Heart left ventricle (tissue), 16 donors: ENCODE results near the gene GATA3. TPM values are rescaled to one million over a fixed set of nuclear protein-coding genes. Genes with fewer than 3 reads are reported as not detected.
A peak's percentile ranks its signal among the peaks of the same experiment; 100 is the strongest.

Source experiments
- ATAC-seq, 4 donors: fragments of 200-7000 bp; cut with Tn5 transposase; one replicate each; pipeline ENCODE4 v1.9.1; 2020 to 2022; ENCODE audit warnings: moderate library complexity in 4 of 4, mild to moderate bottlenecking in 3 of 4, moderate number of reproducible peaks in 1 of 4
- DNase-seq, 5 donors: peaks; one replicate each; pipeline ENCODE4 v3.0.0-alpha.2; 2020
- H3K27ac ChIP-seq, 12 donors: fragments of 200-600 bp; sonication (generic) in 4 of 12; one replicate each; pipeline versions ENCODE4 v1.5.0 to v1.8.0; 2016 to 2022; ENCODE audit warnings: mild to moderate bottlenecking in 2 of 12
- H3K27me3 ChIP-seq, 9 donors: fragments of 200-600 bp; sonication (generic) in 2 of 9; one replicate each; pipeline versions ENCODE4 v1.5.1 to v1.8.0; 2016 to 2022; ENCODE audit warnings: mild to moderate bottlenecking in 3 of 9
- H3K36me3 ChIP-seq, 9 donors: fragments of 200-600 bp; sonication (generic) in 2 of 9; one replicate each; pipeline versions ENCODE4 v1.5.0 to v1.8.0; 2018 to 2022; ENCODE audit warnings: mild to moderate bottlenecking in 2 of 9
- H3K4me1 ChIP-seq, 12 donors: fragments of 200-600 bp; sonication (generic) in 4 of 12; one replicate each; pipeline versions ENCODE4 v1.5.0 to v1.8.0; 2016 to 2022; ENCODE audit warnings: mild to moderate bottlenecking in 3 of 12
- H3K4me3 ChIP-seq, 12 donors: fragments of 200-600 bp; sonication (generic) in 4 of 12; one replicate each; pipeline versions ENCODE4 v1.5.0 to v1.8.0; 2017 to 2022; ENCODE audit warnings: mild to moderate bottlenecking in 9 of 12, moderate library complexity in 4 of 12
- H3K9me3 ChIP-seq, 12 donors: fragments of 200-600 bp; sonication (generic) in 4 of 12; one replicate each; pipeline versions ENCODE4 v1.5.0 to v1.8.0; 2016 to 2022; ENCODE audit warnings: mild to moderate bottlenecking in 1 of 12
- POLR2A ChIP-seq, 2 donors: fragments of 450-650 bp; IDR thresholded peaks; one replicate each; pipeline ENCODE4 v1.6.1; 2017; ENCODE audit warnings: antibody characterized with exemption in 2 of 2, mild to moderate bottlenecking in 2 of 2, moderate library complexity in 2 of 2
- WGBS, 4 donors: extraction: QIAGEN DNeasy Blood & Tissue Kit in 2 of 4; methylation state at CpG; one replicate each; pipeline versions ENCODE4 v1.1.5 to v1.1.7; 2013 to 2018; 5-methylcytosine and 5-hydroxymethylcytosine counted together
- intact Hi-C, 10 donors: fragments of 100-400 bp; cut with DNase I; formaldehyde crosslinking; loops; one replicate each; pipeline versions ENCODE4 v1.11.1 to v1.14.2; 2022
- polyA plus RNA-seq, 2 donors: library from polyadenylated mRNA; stranded (reverse); fragments of 200-250 nt; gene quantifications; one replicate each; pipeline ENCODE4 v1.2.3, GENCODE V29; 2013
- total RNA-seq, 9 donors: library from RNA; depleted of rRNA in 2 of 9; stranded (reverse); fragments of >200 nt in 2 of 9; fragmentation: NEBNext Ultra II Directional in 3 of 9; extraction: Animal tissue kit (Norgen Biotek cat#: 25700) in 3 of 9; gene quantifications; one replicate each; pipeline versions ENCODE4 v1.1.0 to v1.2.4, GENCODE V29; 2016 to 2023
- TF ChIP-seq, protein P1 (sequence below), 12 donors: fragments of 200-600 bp; sonication (generic) in 4 of 12; IDR thresholded peaks; one replicate each; pipeline versions ENCODE4 v1.5.0 to v1.8.0; 2018 to 2022; ENCODE audit warnings: antibody characterized with exemption in 12 of 12, mild to moderate bottlenecking in 5 of 12
- donor health status: ischemic (EF 13 %, LVEDD 7.1; RV severe dilation, severe dysfunction).
- donor health status: healthy with polysubstance abuse.
- donor health status: DM: no; HTN: yes; CAD: no.
- donor health status: DM: no; HTN: no; CAD: no.
- donor health status: ischemic (EF 25% LVEDD 6.9; RV normal size, moderate dysfunction).
- donor health status: ischemic (EF 25% LVEDD 5.7; RV mildly dilated, moderate dysfunction).
- donor health status: healthy.
- donor health status: DM: yes; HTN: yes; CAD: no.
- donor health status: ischemic (EF 35%, LVEDD 5.7; RV mildly dilated, moderate dysfunction).
- donor health status: nonischemic (EF 11% LVEDD 7.7; RV severe dilation, severe dysfunction).
- donor health status: DM: yes; HTN: yes; CAD: no.
- donor health status: PGD.
- donor health status: ischemic (EF 29% LVEDD 5.4; RV normal size, mild dysfunction).
- donor health status: nonischemic (EF 23%, LVEDD 6.1; RV moderate dilation, normal function).

Gene GATA3
- total and polyA plus RNA-seq, 11 donors, result 0.71 to 3.4 (median 1.4) TPM

DNA sequence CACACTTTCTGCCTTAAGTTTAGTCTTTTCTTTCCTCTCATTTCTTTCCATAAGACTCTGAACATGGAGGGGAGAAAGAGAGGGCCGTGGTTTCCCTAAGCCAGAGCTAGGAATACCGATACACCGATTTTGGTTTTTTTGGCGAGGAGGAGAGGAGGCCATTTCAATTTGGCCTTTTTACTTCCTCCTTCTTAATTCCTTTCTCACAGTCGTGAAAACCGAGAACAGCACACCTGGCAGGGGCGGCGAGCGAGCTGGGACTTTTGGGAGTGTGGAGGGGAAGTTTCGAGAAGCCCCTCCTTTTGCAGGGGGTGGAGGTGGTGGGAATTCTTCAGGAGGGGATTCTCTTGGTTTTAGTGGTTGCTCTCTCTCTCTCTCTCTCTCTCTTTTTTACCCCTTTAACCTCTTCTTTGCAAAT lies 6.2 kb downstream of the GATA3 start:
- H3K27me3 ChIP-seq, result peaks cover 0 to 87% (median 47%) of the 10 kb centered on the region in 9 donors

DNA sequence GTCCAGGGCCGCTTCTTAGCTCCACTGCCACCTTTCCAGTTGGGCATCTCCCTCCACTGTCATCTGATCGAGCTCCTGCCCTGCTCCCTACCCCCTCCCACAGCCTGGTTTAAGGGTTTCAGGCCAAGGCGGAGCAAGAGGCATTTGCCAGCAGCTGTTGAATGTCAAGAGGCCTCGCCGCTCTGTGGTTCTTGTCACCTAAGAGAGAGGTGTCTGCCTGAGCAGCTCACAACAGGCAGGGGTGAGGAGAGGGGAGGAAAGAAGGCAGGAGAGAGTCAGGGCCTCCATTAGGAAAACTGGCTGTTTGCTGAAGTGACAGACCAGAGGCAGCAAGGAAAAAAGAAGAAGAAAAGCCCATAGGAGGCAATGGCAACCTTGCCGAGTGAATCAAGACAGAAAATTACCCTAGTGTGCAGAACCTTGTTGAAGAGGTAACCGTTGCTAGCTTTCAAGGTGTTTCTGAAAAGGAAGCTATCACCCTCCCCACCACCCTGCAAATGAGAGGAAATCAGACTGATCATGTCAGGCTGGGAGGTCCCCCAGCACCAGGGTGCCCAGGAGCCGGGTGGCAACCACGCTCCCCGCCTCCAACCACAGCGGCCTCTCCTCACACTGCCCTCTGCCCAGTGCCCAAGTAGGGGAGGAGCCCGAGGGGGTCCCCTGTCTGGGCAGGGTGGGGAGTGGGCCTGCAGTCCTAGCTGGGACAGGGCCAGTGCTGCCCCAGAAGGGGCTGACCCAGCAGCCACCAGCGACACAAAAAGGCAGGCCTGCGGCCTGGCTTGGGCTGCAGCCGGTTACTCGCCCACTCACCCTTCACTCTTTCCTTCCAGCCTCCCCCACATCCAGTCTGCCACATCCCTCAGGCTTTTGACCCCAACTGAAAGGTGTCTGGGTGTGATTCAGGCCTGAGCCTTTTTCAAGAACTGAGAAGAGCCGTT lies 7.1 kb downstream of the GATA3 start:
- Histone ChIP-seq H3K36me3 (no peaks in the 10 kb centered on the region), H3K27ac (peak overlapping the region in 1 of 12 donors; percentile 81), H3K4me3 (peak overlapping the region in 1 of 12 donors; percentile 40), H3K9me3 (no peaks in the 10 kb centered on the region), H3K4me1 (peaks cover 0 to 39% (median 2%) of the 10 kb centered on the region in 12 donors), H3K27me3 (peaks cover 0 to 83% (median 38%) of the 10 kb centered on the region in 9 donors)
- no peak for ATAC-seq
- TF ChIP-seq, protein P1, sequence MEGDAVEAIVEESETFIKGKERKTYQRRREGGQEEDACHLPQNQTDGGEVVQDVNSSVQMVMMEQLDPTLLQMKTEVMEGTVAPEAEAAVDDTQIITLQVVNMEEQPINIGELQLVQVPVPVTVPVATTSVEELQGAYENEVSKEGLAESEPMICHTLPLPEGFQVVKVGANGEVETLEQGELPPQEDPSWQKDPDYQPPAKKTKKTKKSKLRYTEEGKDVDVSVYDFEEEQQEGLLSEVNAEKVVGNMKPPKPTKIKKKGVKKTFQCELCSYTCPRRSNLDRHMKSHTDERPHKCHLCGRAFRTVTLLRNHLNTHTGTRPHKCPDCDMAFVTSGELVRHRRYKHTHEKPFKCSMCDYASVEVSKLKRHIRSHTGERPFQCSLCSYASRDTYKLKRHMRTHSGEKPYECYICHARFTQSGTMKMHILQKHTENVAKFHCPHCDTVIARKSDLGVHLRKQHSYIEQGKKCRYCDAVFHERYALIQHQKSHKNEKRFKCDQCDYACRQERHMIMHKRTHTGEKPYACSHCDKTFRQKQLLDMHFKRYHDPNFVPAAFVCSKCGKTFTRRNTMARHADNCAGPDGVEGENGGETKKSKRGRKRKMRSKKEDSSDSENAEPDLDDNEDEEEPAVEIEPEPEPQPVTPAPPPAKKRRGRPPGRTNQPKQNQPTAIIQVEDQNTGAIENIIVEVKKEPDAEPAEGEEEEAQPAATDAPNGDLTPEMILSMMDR (IDR thresholded peaks at IDR 0.05), result no peak
- TF ChIP-seq POLR2A (IDR thresholded peaks at IDR 0.05), result no peak
- 64 to 74% (median 68%) methylated on average over 13 to 17 of the region's 17 CpGs for WGBS, 4 donors
- no peak for DNase-seq
- intact Hi-C loops, result loop anchor here in 1 of 10 donors (10.0 kb wide), 1 partner anchor 313 kb away; no protein-coding TSS in a partner anchor

More for the DNA sequence above, 6.2 kb downstream of the GATA3 start:
- no peak for DNase-seq
- intact Hi-C loops, result loop anchor here in 1 of 10 donors (10.0 kb wide), 1 partner anchor 314 kb away; no protein-coding TSS in a partner anchor
- no peaks in the 10 kb centered on the region for H3K9me3 ChIP-seq
- peaks cover 0 to 43% (median 2%) of the 10 kb centered on the region in 12 donors for H3K4me1 ChIP-seq
- ATAC-seq, result no peak
- TF ChIP-seq, protein P1 (IDR thresholded peaks at IDR 0.05), result no peak
- no peak for TF ChIP-seq POLR2A (IDR thresholded peaks at IDR 0.05)
- 40 to 58% (median 53%) methylated on average over 10 of the region's 10 CpGs for WGBS, 4 donors
- H3K36me3 ChIP-seq, result no peaks in the 10 kb centered on the region
- peak overlapping the region in 1 of 12 donors; percentile 81 for H3K27ac ChIP-seq
- peak overlapping the region in 1 of 12 donors; percentile 40 for H3K4me3 ChIP-seq

DNA sequence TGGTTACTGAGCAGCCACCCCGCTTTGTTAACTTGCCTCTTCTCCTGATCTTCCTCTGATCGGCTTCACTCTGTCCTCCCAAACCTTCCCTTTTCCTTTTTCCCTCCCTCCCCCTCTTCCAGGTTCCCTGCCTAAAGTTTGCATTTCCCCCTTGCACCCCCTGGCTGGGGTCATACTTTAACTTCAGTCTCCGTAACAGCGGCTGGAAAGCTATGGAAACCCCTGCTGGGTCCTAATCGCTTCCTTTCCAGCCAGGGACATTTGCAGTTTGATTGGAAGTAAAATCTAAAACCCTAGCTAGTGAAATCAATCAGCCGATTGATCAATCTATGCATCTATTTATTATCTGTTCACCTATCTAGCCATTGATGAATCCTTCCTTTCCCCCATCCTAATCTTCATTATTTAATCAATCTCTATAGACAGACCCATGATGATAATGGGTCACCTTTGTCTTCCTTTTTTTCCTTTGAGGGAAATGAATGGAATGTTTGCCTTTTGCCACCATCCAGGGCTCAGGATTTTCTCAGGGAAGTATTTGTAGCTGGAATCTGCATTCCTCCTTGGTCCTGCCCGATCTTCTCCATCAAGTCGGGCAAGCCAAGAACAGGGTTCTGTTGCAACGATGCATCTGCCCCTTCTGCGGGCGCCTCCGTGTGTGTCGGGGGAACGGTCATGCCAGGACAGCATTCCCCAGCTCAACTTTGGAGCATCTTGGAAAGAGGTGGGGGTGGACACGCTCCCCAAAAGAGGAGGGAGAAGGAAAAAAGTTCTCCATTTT lies 8.8 kb downstream of the GATA3 start:
- no peak for ATAC-seq
- no peak for TF ChIP-seq POLR2A (IDR thresholded peaks at IDR 0.05)
- TF ChIP-seq, protein P1 (IDR thresholded peaks at IDR 0.05), result no peak

More for the DNA sequence above, 8.8 kb downstream of the GATA3 start:
- Histone ChIP-seq H3K9me3 (no peaks in the 10 kb centered on the region), H3K36me3 (no peaks in the 10 kb centered on the region), H3K27me3 (peaks cover 0 to 69% (median 30%) of the 10 kb centered on the region in 9 donors), H3K4me1 (peaks cover 0 to 39% (median 2%) of the 10 kb centered on the region in 12 donors), H3K27ac (peak overlapping the region in 1 of 12 donors; percentile 34), H3K4me3 (no peak overlapping the region)
- no peak for DNase-seq
- intact Hi-C loops, result loop anchor here in 1 of 10 donors (10.0 kb wide), 1 partner anchor 311 kb away; no protein-coding TSS in a partner anchor
- WGBS, 4 donors, result 58 to 61% (median 59%) methylated on average over 15 of the region's 15 CpGs
